ENCODE measurements around the gene PLEKHG7. TPM values are rescaled to one million over a fixed set of nuclear protein-coding genes. Genes with fewer than 3 reads are reported as not detected.

The PLEKHG7 gene
- total and polyA plus RNA-seq, 8 donors = 0.16 to 1.3 (median 0.40) TPM

DNA sequence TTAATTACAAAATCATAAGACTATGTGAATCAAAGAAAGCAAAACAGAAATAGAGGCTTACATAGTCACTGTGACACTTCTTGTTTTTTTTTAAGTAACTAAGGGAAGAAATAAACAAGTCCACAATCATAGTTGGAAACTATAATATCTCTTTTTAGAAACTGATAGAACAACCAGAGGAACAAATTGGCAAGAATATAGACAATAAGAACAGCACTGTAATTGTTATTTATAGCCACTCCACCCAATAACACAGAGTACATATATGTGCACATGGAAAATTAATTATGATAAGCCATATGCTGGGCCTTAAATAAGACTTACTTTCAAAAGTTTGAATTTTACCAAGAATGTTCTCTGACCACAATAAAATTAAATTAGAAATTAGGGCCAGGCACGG lies 101.1 kb downstream of the PLEKHG7 start:
- no peak for DNase-seq
- peaks cover 0 to 3% of the 10 kb centered on the region in 2 donors for H3K9me3 ChIP-seq
- H3K4me3 ChIP-seq = no peak overlapping the region
- H3K4me1 ChIP-seq = no peaks in the 10 kb centered on the region
- H3K27ac ChIP-seq = no peak overlapping the region
- intact Hi-C loops (cut with DNase I) = no loop called here
- no peak for ATAC-seq
- TF ChIP-seq, protein P1, sequence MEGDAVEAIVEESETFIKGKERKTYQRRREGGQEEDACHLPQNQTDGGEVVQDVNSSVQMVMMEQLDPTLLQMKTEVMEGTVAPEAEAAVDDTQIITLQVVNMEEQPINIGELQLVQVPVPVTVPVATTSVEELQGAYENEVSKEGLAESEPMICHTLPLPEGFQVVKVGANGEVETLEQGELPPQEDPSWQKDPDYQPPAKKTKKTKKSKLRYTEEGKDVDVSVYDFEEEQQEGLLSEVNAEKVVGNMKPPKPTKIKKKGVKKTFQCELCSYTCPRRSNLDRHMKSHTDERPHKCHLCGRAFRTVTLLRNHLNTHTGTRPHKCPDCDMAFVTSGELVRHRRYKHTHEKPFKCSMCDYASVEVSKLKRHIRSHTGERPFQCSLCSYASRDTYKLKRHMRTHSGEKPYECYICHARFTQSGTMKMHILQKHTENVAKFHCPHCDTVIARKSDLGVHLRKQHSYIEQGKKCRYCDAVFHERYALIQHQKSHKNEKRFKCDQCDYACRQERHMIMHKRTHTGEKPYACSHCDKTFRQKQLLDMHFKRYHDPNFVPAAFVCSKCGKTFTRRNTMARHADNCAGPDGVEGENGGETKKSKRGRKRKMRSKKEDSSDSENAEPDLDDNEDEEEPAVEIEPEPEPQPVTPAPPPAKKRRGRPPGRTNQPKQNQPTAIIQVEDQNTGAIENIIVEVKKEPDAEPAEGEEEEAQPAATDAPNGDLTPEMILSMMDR (IDR thresholded peaks at IDR 0.05) = no peak
- H3K36me3 ChIP-seq = peaks cover 0 to 37% of the 10 kb centered on the region in 2 donors
- H3K27me3 ChIP-seq = no peaks in the 10 kb centered on the region

DNA sequence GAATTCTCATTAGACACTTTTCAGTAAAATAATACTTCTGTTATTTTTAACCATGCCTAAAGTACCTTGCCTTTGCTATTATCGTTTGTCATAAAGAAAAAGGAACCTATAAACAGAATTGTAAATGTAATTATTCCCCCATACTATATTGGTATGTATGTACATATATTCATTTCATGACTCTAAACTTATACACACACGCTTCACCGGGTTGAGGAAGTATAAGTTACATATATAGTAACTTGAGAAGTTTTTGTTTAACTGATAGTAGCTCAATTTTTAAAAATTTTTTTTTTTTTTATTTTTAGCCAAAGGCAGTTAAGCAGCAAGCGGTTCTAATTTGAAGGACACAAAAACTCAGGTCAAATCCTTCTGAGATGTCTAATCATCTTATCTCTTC lies 107.6 kb downstream of the PLEKHG7 start:
- intact Hi-C loops (cut with DNase I) = no loop called here
- no peaks in the 10 kb centered on the region for H3K4me1 ChIP-seq
- H3K9me3 ChIP-seq = peaks cover 0 to 3% of the 10 kb centered on the region in 2 donors
- H3K27ac ChIP-seq = no peak overlapping the region
- ATAC-seq = no peak
- no peaks in the 10 kb centered on the region for H3K27me3 ChIP-seq
- peaks cover 0 to 39% of the 10 kb centered on the region in 2 donors for H3K36me3 ChIP-seq
- TF ChIP-seq, protein P1 (IDR thresholded peaks at IDR 0.05) = no peak
- no peak for DNase-seq
- H3K4me3 ChIP-seq = no peak overlapping the region

DNA sequence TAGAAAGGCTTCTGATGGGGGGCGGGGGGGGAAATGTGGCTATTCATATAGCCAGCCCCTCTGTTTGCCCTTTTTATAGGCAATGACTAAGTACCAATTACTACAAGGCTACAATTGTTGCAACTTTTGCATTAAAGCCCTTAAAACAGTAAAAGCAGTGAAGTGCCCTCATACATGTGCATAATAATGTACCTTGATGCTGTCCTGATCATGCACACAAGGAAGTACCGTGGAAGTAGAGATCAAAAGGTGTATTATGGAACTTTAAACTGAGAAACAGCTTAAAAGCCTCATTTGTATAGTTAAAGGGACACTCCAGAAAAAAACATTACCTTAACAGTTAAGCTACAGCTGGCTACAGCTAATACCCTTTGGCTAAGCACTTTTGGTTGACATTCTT lies 111.8 kb downstream of the PLEKHG7 start:
- ATAC-seq (no peak), DNase-seq (no peak)
- Histone ChIP-seq H3K27me3 (no peaks in the 10 kb centered on the region), H3K36me3 (peaks cover 0 to 58% of the 10 kb centered on the region in 2 donors), H3K4me3 (no peak overlapping the region), H3K4me1 (no peaks in the 10 kb centered on the region), H3K27ac (no peak overlapping the region), H3K9me3 (no peaks in the 10 kb centered on the region)
- intact Hi-C loops (cut with DNase I) = no loop called here
- TF ChIP-seq, protein P1 (IDR thresholded peaks at IDR 0.05) = no peak

DNA sequence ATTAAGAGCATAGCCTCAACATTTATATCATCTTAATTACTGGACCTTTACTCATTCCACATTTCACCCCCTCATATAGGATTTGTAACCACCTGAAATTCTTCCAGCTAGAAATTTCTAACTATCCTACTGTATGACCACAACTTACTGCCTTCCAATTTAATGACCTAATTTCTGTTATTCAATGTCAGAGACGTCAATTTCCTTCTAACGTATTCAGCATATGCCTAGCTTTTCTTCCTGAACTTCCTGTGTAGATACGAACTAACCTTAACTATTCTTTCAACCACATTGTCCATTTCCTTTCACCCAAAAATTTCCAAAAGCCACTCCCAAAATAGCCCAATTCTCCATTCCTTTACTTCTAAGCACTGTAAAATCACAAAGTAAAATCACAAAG lies 118.4 kb downstream of the PLEKHG7 start:
- Histone ChIP-seq H3K27ac (no peak overlapping the region), H3K36me3 (peaks cover 0 to 45% of the 10 kb centered on the region in 2 donors), H3K4me1 (no peaks in the 10 kb centered on the region), H3K27me3 (no peaks in the 10 kb centered on the region), H3K4me3 (no peak overlapping the region), H3K9me3 (no peaks in the 10 kb centered on the region)
- DNase-seq (no peak), ATAC-seq (no peak)
- TF ChIP-seq, protein P1 (IDR thresholded peaks at IDR 0.05) = no peak
- intact Hi-C loops (cut with DNase I) = no loop called here

Other genes starting within 250 kb of the PLEKHG7 start
- gene EEA1, start 226.3 kb downstream of the PLEKHG7 start, total RNA-seq = 10 to 100 TPM; 32.2 to 34.6 TPM
- gene EEA1, start 226.3 kb downstream of the PLEKHG7 start, polyA plus RNA-seq (ENCODE audit: insufficient read length in 6 of 6) = 10 to 100 TPM; 15.8 to 21.9 (median 18.8) TPM

Data from left lung (tissue), 10 donors.